ENCODE measurements around the gene ZNF267. TPM values are rescaled to one million over a fixed set of nuclear protein-coding genes. Genes with fewer than 3 reads are reported as not detected.
"Not testable (repeated sequence)": the region's sequence is repeated elsewhere in the genome, so short reads cannot be mapped to it uniquely, and the experiment has no call there.

ZNF267 gene
- total RNA-seq = 10 to 100 TPM; 21.7 to 22.2 TPM
- 8.2 TPM for polyA plus RNA-seq (2013, experiment 1 of 2)
- 7.2 TPM for polyA plus RNA-seq (2013, experiment 2 of 2)
- long read RNA-seq, experiment 1, partial matches to known transcripts = 0 of 2 reads
- long read RNA-seq, experiment 1, other reads (novel, unspliced or antisense) = 1 of 2 reads
- long read RNA-seq, experiment 2, transcript ZNF267-202 (5 exons, 680 nt) = minor isoform, 6 of 27 reads
- long read RNA-seq, experiment 2, transcript ZNF267-201 (4 exons, 3,317 nt) = major isoform, 19 of 27 reads
- long read RNA-seq, experiment 2, partial matches to known transcripts = 1 of 27 reads
- long read RNA-seq, experiment 2, other reads (novel, unspliced or antisense) = 1 of 27 reads
- long read RNA-seq, experiment 3, full-length matches to known transcripts = 124 of 133 reads
- long read RNA-seq, experiment 3, partial matches to known transcripts = 1 of 133 reads
- long read RNA-seq, experiment 3, other reads (novel, unspliced or antisense) = 8 of 133 reads
- long read RNA-seq, experiment 4, partial matches to known transcripts = 0 of 5 reads
- long read RNA-seq, experiment 4, other reads (novel, unspliced or antisense) = 0 of 5 reads

DNA sequence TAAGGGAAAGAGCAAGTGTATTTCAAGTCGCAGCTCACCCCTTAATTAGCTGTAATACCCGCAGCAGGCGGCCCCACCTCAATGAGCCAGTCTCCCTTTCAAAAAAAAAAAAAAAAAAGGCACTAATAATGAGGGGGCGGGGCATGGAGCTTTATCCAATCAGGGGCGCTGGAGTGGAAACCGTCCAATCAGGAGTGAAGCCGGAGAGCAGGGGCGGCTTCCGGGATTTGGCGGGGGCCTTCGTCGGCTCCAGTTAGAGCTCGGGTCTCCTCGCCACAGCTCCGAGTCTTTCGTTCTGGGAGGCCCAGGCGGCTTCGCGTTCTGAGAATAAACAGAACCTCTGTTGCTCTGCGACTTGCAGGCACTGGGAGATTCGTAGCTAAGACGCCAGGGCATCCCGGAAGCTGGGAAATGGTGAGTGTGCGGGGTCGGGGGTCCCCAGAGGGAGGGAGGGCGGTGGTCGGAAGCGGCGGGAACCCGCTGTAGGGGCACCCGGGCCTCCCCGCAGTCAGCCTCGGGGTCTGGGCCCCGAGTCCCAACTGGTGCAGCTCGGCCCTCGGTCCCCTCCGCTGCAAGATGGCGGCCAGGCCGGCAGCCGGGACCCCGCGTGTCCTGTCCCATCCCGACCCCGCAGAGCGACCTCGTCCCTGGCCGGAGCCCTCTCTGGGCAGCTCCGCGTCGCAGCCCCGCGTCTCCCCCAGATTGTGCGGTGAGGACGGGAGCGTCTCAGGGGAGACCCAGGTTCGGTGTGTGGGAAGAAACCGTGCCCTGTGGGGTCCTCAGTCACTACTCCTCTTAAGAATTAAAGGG is at the start of gene ZNF267:
Gene ZNF267 (plus strand): TSS at position 252 of the 810 bp plus-strand sequence. CDS start 160 bp downstream, at position 412.
- Histone ChIP-seq H3K4me3 (ENCODE audit: low read length) (peak within 1 kb of the TSS; percentile 85), H3K9me3 (ENCODE audit: control insufficient read depth, low read length) (no peaks in the 10 kb centered on the region), H3K4me1 (ENCODE audit: control insufficient read depth, insufficient read depth, low read length) (no peaks in the 10 kb centered on the region), H3K36me3 (ENCODE audit: control insufficient read depth, insufficient read depth, low read length) (peaks cover 17% of the 10 kb centered on the region), H3K27me3 (ENCODE audit: control insufficient read depth, insufficient read depth, low read length, poor library complexity, severe bottlenecking) (peaks cover 12% of the 10 kb centered on the region), H3K9ac (ENCODE audit: extremely low read depth, low read length, poor library complexity, severe bottlenecking) (peak within 1 kb of the TSS; percentile 96), H3K27ac (ENCODE audit: low read depth, low read length) (peak within 1 kb of the TSS; percentile 90)
- Mint-ChIP-seq H3K9me3 (no peaks in the 10 kb centered on the region), H3K27me3 (ENCODE audit: insufficient read depth) (peaks cover 14% of the 10 kb centered on the region), H3K4me3 (peak within 1 kb of the TSS; percentile 91), H3K4me1 (peaks cover 32% of the 10 kb centered on the region), H3K36me3 (ENCODE audit: low read depth) (peaks cover 13% of the 10 kb centered on the region), H3K27ac (peak within 1 kb of the TSS; percentile 98)
- DNase-seq = peak; percentile 96
- TF ChIP-seq, protein P1, sequence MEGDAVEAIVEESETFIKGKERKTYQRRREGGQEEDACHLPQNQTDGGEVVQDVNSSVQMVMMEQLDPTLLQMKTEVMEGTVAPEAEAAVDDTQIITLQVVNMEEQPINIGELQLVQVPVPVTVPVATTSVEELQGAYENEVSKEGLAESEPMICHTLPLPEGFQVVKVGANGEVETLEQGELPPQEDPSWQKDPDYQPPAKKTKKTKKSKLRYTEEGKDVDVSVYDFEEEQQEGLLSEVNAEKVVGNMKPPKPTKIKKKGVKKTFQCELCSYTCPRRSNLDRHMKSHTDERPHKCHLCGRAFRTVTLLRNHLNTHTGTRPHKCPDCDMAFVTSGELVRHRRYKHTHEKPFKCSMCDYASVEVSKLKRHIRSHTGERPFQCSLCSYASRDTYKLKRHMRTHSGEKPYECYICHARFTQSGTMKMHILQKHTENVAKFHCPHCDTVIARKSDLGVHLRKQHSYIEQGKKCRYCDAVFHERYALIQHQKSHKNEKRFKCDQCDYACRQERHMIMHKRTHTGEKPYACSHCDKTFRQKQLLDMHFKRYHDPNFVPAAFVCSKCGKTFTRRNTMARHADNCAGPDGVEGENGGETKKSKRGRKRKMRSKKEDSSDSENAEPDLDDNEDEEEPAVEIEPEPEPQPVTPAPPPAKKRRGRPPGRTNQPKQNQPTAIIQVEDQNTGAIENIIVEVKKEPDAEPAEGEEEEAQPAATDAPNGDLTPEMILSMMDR (conservative IDR thresholded peaks at IDR 0.05) = no peak
- WGBS, 2 experiments (ENCODE audit: insufficient coverage in 1 of 2, insufficient read length in 1 of 2) = 0 to 1% methylated on average over 15 to 55 of the region's 57 CpGs

DNA sequence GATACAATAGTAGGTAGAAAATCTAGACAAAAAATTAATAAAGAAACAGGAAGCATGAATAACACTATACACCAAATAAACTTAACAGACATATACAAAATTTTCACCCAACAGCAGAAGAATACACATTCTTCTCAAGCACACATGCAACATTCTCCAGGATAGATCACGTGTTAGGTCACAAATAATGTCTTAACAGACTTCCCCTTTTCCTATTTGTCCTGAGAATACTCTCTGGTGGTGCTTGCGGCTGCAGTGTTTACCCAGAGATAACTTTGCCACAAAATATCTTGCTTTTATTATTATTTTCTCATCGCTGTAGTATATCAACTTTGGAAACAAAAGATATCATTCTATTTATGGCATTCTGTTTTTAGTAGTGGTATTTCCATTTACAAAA is 40.6 kb upstream of the ZNF267 start:
- Histone ChIP-seq H3K9me3 (ENCODE audit: control insufficient read depth, low read length) (peaks cover 41% of the 10 kb centered on the region), H3K4me1 (ENCODE audit: control insufficient read depth, insufficient read depth, low read length) (no peaks in the 10 kb centered on the region), H3K27ac (ENCODE audit: low read depth, low read length) (no peak overlapping the region), H3K9ac (ENCODE audit: extremely low read depth, low read length, poor library complexity, severe bottlenecking) (no peak overlapping the region), H3K4me3 (ENCODE audit: low read length) (no peak overlapping the region), H3K36me3 (ENCODE audit: control insufficient read depth, insufficient read depth, low read length) (no peaks in the 10 kb centered on the region), H3K27me3 (ENCODE audit: control insufficient read depth, insufficient read depth, low read length, poor library complexity, severe bottlenecking) (no peaks in the 10 kb centered on the region)
- H3K27ac Mint-ChIP-seq = no peak overlapping the region
- H3K36me3 Mint-ChIP-seq (ENCODE audit: low read depth) = peaks cover 1% of the 10 kb centered on the region
- no peak overlapping the region for H3K4me3 Mint-ChIP-seq
- no peaks in the 10 kb centered on the region for H3K27me3 Mint-ChIP-seq (ENCODE audit: insufficient read depth)
- 0 to 45% methylated on average over 1 to 2 of the region's 3 CpGs for WGBS, 2 experiments (ENCODE audit: insufficient coverage in 1 of 2, insufficient read length in 1 of 2)
- no peak for DNase-seq
- no peaks in the 10 kb centered on the region for H3K4me1 Mint-ChIP-seq
- TF ChIP-seq, protein P1 (conservative IDR thresholded peaks at IDR 0.05) = no peak
- H3K9me3 Mint-ChIP-seq = peaks cover 76% of the 10 kb centered on the region

- not testable (repeated sequence) for H3K27me3 Mint-ChIP-seq (ENCODE audit: insufficient read depth); H3K4me3 ChIP-seq (ENCODE audit: low read length); H3K36me3 Mint-ChIP-seq (ENCODE audit: low read depth); DNase-seq; H3K4me1 ChIP-seq (ENCODE audit: control insufficient read depth, insufficient read depth, low read length); H3K4me3 Mint-ChIP-seq; H3K36me3 ChIP-seq (ENCODE audit: control insufficient read depth, insufficient read depth, low read length); H3K4me1 Mint-ChIP-seq; H3K27ac ChIP-seq (ENCODE audit: low read depth, low read length); H3K9ac ChIP-seq (ENCODE audit: extremely low read depth, low read length, poor library complexity, severe bottlenecking); H3K27ac Mint-ChIP-seq; H3K27me3 ChIP-seq (ENCODE audit: control insufficient read depth, insufficient read depth, low read length, poor library complexity, severe bottlenecking)
- WGBS, 2 experiments (ENCODE audit: insufficient coverage in 1 of 2, insufficient read length in 1 of 2) = 94% methylated on average over 10 of the region's 31 CpGs; no CpG with 5 or more reads in 1 of the 2 experiments
- peaks cover 85% of the 10 kb centered on the region for H3K9me3 Mint-ChIP-seq
- H3K9me3 ChIP-seq (ENCODE audit: control insufficient read depth, low read length) = peaks cover 60% of the 10 kb centered on the region
Observed at GRCh38 chr16:31836396-31836795, 37.2 kb upstream of the ZNF267 start.
